Stomach (tissue), 4 donors: ENCODE results near the gene TMEM255B.

Experiments used
- EP300 ChIP-seq: sonication (generic); formaldehyde crosslinking; IDR thresholded peaks from one replicate; pipeline ENCODE4 v1.6.1; 2017; ENCODE audit warnings: antibody characterized with exemption
- POLR2A ChIP-seq, 4 donors: fragments of 450-650 bp; IDR thresholded peaks; one replicate each; pipeline ENCODE4 v1.6.1; 2016; ENCODE audit warnings: antibody characterized with exemption in 4 of 4, control low read depth in 2 of 4, mild to moderate bottlenecking in 1 of 4, moderate library complexity in 1 of 4
- POLR2AphosphoS5 ChIP-seq, 3 donors: sonication (generic); formaldehyde crosslinking; IDR thresholded peaks; one replicate each; pipeline ENCODE4 v1.6.1; 2016; ENCODE audit warnings: antibody characterized with exemption in 3 of 3
- TF ChIP-seq, protein P1 (sequence below), 7 experiments: fragments of 450-650 bp in 4 of 7; fragments of 200-600 bp in 3 of 7; sonication (generic) in 3 of 7; IDR thresholded peaks; one replicate each; pipeline ENCODE4 v1.5.1; 2016 to 2019; ENCODE audit warnings: antibody characterized with exemption in 7 of 7, control low read depth in 2 of 7, mild to moderate bottlenecking in 1 of 7

DNA sequence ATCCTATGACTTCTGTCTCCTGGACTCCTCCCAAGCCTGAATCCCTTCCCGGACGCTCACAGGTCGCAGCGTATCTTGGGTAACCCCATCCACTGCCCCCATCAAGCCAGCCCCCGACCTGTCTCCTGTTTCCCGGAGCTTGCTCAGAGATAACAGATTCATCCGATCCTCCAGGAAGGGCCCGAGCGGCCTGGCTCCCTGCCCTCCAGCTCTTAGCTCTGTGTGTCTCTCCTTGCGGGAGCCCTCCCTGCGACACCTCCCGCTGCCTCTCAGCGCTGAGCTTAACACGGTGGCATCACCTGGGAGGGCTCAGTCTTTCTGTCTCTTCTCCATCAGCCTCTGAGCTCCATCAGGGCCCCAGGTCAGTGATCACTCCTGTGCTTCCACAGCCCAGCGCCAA lies 4.3 kb upstream of the TMEM255B start:
- no peak for TF ChIP-seq POLR2AphosphoS5 (IDR thresholded peaks at IDR 0.05)
- TF ChIP-seq POLR2A (IDR thresholded peaks at IDR 0.05), result no peak
- TF ChIP-seq, protein P1, sequence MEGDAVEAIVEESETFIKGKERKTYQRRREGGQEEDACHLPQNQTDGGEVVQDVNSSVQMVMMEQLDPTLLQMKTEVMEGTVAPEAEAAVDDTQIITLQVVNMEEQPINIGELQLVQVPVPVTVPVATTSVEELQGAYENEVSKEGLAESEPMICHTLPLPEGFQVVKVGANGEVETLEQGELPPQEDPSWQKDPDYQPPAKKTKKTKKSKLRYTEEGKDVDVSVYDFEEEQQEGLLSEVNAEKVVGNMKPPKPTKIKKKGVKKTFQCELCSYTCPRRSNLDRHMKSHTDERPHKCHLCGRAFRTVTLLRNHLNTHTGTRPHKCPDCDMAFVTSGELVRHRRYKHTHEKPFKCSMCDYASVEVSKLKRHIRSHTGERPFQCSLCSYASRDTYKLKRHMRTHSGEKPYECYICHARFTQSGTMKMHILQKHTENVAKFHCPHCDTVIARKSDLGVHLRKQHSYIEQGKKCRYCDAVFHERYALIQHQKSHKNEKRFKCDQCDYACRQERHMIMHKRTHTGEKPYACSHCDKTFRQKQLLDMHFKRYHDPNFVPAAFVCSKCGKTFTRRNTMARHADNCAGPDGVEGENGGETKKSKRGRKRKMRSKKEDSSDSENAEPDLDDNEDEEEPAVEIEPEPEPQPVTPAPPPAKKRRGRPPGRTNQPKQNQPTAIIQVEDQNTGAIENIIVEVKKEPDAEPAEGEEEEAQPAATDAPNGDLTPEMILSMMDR (IDR thresholded peaks at IDR 0.05), result no peak
- TF ChIP-seq EP300, result no peak
